ENCODE results near the gene RALGAPA2.

Gene RALGAPA2

DNA sequence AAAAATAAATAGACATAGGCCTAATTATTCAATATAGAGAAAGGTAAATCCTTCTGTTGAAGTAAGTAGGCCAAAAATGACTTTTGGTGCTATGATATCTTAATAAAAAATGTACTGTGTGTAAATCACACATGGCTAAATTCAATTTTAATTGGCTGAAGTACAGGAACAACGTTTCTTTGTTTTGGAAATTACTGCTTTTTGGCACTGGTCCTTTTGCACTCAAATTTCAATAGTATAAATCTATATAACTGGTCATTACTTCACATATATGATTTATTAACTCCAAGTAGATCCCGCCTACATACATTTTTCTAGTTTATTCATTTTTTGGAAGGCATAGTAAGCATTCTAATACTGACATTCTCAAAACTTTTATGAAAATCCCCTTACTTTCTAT lies 114.5 kb downstream of the RALGAPA2 start:
- H3K4me3 ChIP-seq (ENCODE audit: low read depth, low read length) = no peak overlapping the region
- no peak for TF ChIP-seq CTCF (IDR thresholded peaks at IDR 0.05; ENCODE audit: borderline replicate concordance, insufficient read depth, low read depth, low read length)

GRCh38 chr20:20594171-20594530 lies 118.3 kb downstream of the RALGAPA2 start:
- no peak for TF ChIP-seq CTCF (IDR thresholded peaks at IDR 0.05; ENCODE audit: borderline replicate concordance, insufficient read depth, low read depth, low read length)
- H3K4me3 ChIP-seq (ENCODE audit: low read depth, low read length) = no peak overlapping the region

DNA sequence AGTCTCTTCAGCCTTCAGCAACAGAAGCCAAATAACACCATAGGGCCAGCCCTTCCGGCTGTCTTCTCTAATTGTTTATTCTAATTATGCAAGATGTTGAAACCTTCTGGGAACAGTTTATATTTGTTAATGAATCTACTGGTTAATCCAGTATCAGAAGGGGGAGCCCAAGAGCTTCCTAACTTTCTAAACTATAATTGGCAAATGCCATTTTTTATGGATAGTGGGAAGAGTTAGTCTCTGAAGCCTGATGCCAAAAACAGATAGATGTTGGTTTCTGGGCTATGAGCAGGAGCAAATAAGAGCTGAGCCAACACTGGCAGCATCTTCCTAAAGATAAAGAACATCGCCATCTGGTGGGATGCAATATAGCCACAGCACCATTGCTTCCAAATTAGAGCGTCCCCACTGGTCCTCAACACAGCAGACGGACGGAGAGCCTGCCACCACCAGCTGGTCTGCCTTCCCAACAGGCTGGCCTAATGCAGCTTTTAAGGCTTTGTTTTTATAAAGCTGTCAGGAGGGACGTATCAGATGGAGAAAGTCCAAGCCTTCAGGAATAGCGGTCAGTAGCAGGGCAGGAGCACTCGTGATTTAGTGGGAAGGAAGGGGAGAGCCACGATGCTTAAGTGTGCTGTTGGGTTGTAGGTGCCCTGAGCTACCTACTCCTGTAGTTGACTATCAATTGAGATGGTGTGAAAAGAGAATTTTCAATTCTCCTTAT lies 118.8 kb downstream of the RALGAPA2 start:
- no peak overlapping the region for H3K4me3 ChIP-seq (ENCODE audit: low read depth, low read length)
- peak; percentile 60 for TF ChIP-seq CTCF (IDR thresholded peaks at IDR 0.05; ENCODE audit: borderline replicate concordance, insufficient read depth, low read depth, low read length)

GRCh38 chr20:20585146-20585545 lies 127.3 kb downstream of the RALGAPA2 start:
- TF ChIP-seq CTCF (IDR thresholded peaks at IDR 0.05; ENCODE audit: borderline replicate concordance, insufficient read depth, low read depth, low read length) = no peak
- no peak overlapping the region for H3K4me3 ChIP-seq (ENCODE audit: low read depth, low read length)

GRCh38 chr20:20582734-20583133 lies 129.7 kb downstream of the RALGAPA2 start:
- no peak for TF ChIP-seq CTCF (IDR thresholded peaks at IDR 0.05; ENCODE audit: borderline replicate concordance, insufficient read depth, low read depth, low read length)
- H3K4me3 ChIP-seq (ENCODE audit: low read depth, low read length) = no peak overlapping the region

DNA sequence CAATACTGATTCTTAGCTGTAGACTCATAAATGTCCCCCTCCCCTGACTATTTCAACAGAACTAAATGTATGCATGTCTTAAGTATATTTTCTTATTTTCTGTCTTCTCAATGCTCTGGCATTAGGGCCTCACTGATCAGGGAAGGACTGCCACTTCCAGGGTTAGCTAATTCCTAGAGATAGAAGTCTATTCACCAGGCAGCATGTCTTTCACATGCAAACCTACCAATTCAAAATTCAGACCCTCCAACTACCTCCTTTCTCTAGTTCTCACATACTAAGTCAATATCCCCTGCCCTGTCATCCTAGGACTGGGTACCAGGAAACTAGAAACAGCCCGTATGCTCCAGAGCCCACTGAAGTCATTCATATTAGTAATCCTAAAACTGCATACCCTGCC lies 132.3 kb downstream of the RALGAPA2 start:
- no peak overlapping the region for H3K4me3 ChIP-seq (ENCODE audit: low read depth, low read length)
- no peak for TF ChIP-seq CTCF (IDR thresholded peaks at IDR 0.05; ENCODE audit: borderline replicate concordance, insufficient read depth, low read depth, low read length)

- no peak overlapping the region for H3K4me3 ChIP-seq (ENCODE audit: low read depth, low read length)
- TF ChIP-seq CTCF (IDR thresholded peaks at IDR 0.05; ENCODE audit: borderline replicate concordance, insufficient read depth, low read depth, low read length) = no peak
Measured at GRCh38 chr20:20578838-20579237, 133.6 kb downstream of the RALGAPA2 start.
